HepG2 (cell line): ENCODE data around the gene KCNH6. TPM values are rescaled to one million over a fixed set of nuclear protein-coding genes. Genes with fewer than 3 reads are reported as not detected.

Experiments used
- BRCA1 ChIP-seq: sonication (generic); formaldehyde crosslinking; IDR thresholded peaks from 2 replicates; pipeline ENCODE4 v1.4.0; 2020; ENCODE audit warnings: missing genetic modification reagents
- CHCHD3 ChIP-seq: sonication (generic); formaldehyde crosslinking; IDR thresholded peaks from 2 replicates; pipeline ENCODE4 v1.8.0; 2022; ENCODE audit warnings: mild to moderate bottlenecking, missing genetic modification reagents, moderate library complexity
- FOXO1 ChIP-seq: sonication (generic); formaldehyde crosslinking; IDR thresholded peaks from 2 replicates; pipeline ENCODE4 v1.4.0; 2020; ENCODE audit warnings: missing genetic modification reagents
- NCOR1 ChIP-seq: fragments of 200-600 bp; sonication (generic); IDR thresholded peaks from 2 replicates; pipeline ENCODE4 v1.7.0; 2017; ENCODE audit warnings: antibody characterized with exemption, low read length, borderline replicate concordance
- PPARG ChIP-seq: conservative IDR thresholded peaks from 2 replicates; pipeline ENCODE4 v1.6.1; 2016; ENCODE audit warnings: missing biosample characterization, missing genetic modification reagents
- ZNF264 ChIP-seq: sonication (generic); formaldehyde crosslinking; IDR thresholded peaks from 2 replicates; pipeline ENCODE4 v1.4.0; 2020; ENCODE audit warnings: missing genetic modification reagents
- ZNF350 ChIP-seq: sonication (generic); formaldehyde crosslinking; IDR thresholded peaks from 2 replicates; pipeline ENCODE4 v1.4.0; 2020; ENCODE audit warnings: mild to moderate bottlenecking, low read depth, missing genetic modification reagents, borderline replicate concordance
- polyA plus RNA-seq, 8 experiments: library from polyadenylated mRNA; depleted of rRNA in 3 of 8; stranded (reverse) in 7 of 8; unstranded in 1 of 8; fragments of >200 nt; fragmentation: Illumina TruSeq in 4 of 8; extraction: Trizol in 4 of 8; gene quantifications; 2 replicates each; pipeline versions ENCODE4 v1.2.1 to v1.2.3, GENCODE V29; 2011 to 2016; ENCODE audit warnings: low read depth in 4 of 8, missing spikeins in 1 of 8, mixed read lengths in 1 of 8; ENCODE audit not compliant: insufficient read depth in 1 of 8
- total RNA-seq, 5 experiments: library from RNA; depleted of rRNA; stranded (reverse); fragments of >200 nt; fragmentation: Illumina TruSeq; extraction: Trizol; gene quantifications; 2 replicates each; pipeline ENCODE4 v1.2.3, GENCODE V29; 2016; ENCODE audit warnings: low read depth in 1 of 5
- TF ChIP-seq, protein P1 (sequence below): IDR thresholded peaks from 2 replicates; pipeline ENCODE4 v1.6.1; 2016; ENCODE audit warnings: missing compliant biosample characterization, missing genetic modification reagents, borderline replicate concordance
- TF ChIP-seq, protein P2 (sequence below): sonication (generic); formaldehyde crosslinking; IDR thresholded peaks from 2 replicates; pipeline ENCODE4 v1.4.0; 2020; ENCODE audit warnings: missing genetic modification reagents, borderline replicate concordance
- TF ChIP-seq, protein P3 (sequence below): fragments of 450-650 bp; IDR thresholded peaks from 2 replicates; pipeline ENCODE4 v1.6.1; 2017; ENCODE audit warnings: mild to moderate bottlenecking
- TF ChIP-seq, protein P4 (sequence below): sonication (generic); formaldehyde crosslinking; IDR thresholded peaks from 2 replicates; pipeline ENCODE4 v1.8.1; 2023; ENCODE audit warnings: mild to moderate bottlenecking, missing genetic modification reagents
- TF ChIP-seq, protein P5 (sequence below): sonication (generic); formaldehyde crosslinking; IDR thresholded peaks from 2 replicates; pipeline ENCODE4 v1.8.0; 2023; ENCODE audit warnings: mild to moderate bottlenecking, missing genetic modification reagents
- TF ChIP-seq, protein P6 (sequence below): sonication (generic); formaldehyde crosslinking; IDR thresholded peaks from 2 replicates; pipeline ENCODE4 v1.4.0; 2020; ENCODE audit warnings: missing genetic modification reagents, borderline replicate concordance

The KCNH6 gene
- total and polyA plus RNA-seq, 2 of the 13 experiments (the other 11 are each of a cell fraction or from before 2014, with no cell fraction given) = 0.05 to 0.18 TPM

DNA sequence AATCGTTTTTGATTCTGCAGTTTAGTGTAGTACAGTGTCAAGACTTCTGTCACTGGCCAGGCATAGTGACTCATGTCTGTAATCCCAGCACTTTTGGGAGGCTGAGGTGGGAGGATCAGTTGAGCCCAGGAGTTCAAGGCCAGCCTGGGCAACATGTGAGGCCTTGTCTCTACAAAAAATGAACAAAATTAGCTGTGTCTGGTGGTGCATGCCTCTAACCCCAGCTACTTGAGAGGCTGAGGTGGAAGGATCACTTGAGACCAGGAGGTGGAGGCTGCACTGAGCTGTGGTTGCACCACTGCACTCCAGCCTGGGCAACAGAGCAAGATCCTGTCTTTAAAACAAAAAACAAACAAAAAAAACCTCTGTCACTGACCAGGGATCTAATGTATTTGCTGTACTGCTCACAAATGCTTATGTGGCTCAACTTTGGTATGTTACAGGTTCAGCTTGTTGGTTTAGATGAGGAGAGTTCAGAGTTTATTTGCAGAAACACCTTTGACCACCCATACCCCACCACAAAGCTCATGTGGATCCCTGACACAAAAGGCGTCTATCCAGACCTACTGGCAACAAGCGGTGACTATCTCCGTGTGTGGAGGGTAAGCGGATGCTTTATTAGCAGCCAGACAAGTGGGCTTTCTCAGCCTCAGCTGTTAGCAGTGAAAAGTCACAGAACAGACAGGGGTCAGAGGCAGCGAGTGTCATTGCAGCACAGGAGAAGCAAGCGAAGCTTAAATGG, 55.0 kb downstream of the KCNH6 start (continued):
- TF ChIP-seq, protein P1, sequence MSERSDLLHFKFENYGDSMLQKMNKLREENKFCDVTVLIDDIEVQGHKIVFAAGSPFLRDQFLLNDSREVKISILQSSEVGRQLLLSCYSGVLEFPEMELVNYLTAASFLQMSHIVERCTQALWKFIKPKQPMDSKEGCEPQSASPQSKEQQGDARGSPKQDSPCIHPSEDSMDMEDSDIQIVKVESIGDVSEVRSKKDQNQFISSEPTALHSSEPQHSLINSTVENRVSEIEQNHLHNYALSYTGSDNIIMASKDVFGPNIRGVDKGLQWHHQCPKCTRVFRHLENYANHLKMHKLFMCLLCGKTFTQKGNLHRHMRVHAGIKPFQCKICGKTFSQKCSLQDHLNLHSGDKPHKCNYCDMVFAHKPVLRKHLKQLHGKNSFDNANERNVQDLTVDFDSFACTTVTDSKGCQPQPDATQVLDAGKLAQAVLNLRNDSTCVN = peak; percentile 61; the same call in 1 of the 2 replicates
- TF ChIP-seq ZNF264 (peak; percentile 61; the same call in 1 of the 2 replicates), FOXO1 (CRISPR knock-in tag) (peak; percentile 79), ZNF350 (CRISPR knock-in tag) (peak; percentile 53; the same call in 1 of the 2 replicates), CHCHD3 (no peak), NCOR1 (peak; percentile 61; the same call in 1 of the 2 replicates), BRCA1 (CRISPR knock-in tag) (no peak), PPARG (CRISPR knock-in tag) (peak; percentile 72)
- TF ChIP-seq, protein P2, sequence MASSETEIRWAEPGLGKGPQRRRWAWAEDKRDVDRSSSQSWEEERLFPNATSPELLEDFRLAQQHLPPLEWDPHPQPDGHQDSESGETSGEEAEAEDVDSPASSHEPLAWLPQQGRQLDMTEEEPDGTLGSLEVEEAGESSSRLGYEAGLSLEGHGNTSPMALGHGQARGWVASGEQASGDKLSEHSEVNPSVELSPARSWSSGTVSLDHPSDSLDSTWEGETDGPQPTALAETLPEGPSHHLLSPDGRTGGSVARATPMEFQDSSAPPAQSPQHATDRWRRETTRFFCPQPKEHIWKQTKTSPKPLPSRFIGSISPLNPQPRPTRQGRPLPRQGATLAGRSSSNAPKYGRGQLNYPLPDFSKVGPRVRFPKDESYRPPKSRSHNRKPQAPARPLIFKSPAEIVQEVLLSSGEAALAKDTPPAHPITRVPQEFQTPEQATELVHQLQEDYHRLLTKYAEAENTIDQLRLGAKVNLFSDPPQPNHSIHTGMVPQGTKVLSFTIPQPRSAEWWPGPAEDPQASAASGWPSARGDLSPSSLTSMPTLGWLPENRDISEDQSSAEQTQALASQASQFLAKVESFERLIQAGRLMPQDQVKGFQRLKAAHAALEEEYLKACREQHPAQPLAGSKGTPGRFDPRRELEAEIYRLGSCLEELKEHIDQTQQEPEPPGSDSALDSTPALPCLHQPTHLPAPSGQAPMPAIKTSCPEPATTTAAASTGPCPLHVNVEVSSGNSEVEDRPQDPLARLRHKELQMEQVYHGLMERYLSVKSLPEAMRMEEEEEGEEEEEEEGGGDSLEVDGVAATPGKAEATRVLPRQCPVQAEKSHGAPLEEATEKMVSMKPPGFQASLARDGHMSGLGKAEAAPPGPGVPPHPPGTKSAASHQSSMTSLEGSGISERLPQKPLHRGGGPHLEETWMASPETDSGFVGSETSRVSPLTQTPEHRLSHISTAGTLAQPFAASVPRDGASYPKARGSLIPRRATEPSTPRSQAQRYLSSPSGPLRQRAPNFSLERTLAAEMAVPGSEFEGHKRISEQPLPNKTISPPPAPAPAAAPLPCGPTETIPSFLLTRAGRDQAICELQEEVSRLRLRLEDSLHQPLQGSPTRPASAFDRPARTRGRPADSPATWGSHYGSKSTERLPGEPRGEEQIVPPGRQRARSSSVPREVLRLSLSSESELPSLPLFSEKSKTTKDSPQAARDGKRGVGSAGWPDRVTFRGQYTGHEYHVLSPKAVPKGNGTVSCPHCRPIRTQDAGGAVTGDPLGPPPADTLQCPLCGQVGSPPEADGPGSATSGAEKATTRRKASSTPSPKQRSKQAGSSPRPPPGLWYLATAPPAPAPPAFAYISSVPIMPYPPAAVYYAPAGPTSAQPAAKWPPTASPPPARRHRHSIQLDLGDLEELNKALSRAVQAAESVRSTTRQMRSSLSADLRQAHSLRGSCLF (CRISPR knock-in tag) = no peak
- TF ChIP-seq, protein P3, sequence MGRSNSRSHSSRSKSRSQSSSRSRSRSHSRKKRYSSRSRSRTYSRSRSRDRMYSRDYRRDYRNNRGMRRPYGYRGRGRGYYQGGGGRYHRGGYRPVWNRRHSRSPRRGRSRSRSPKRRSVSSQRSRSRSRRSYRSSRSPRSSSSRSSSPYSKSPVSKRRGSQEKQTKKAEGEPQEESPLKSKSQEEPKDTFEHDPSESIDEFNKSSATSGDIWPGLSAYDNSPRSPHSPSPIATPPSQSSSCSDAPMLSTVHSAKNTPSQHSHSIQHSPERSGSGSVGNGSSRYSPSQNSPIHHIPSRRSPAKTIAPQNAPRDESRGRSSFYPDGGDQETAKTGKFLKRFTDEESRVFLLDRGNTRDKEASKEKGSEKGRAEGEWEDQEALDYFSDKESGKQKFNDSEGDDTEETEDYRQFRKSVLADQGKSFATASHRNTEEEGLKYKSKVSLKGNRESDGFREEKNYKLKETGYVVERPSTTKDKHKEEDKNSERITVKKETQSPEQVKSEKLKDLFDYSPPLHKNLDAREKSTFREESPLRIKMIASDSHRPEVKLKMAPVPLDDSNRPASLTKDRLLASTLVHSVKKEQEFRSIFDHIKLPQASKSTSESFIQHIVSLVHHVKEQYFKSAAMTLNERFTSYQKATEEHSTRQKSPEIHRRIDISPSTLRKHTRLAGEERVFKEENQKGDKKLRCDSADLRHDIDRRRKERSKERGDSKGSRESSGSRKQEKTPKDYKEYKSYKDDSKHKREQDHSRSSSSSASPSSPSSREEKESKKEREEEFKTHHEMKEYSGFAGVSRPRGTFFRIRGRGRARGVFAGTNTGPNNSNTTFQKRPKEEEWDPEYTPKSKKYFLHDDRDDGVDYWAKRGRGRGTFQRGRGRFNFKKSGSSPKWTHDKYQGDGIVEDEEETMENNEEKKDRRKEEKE = no peak
- TF ChIP-seq, protein P4, sequence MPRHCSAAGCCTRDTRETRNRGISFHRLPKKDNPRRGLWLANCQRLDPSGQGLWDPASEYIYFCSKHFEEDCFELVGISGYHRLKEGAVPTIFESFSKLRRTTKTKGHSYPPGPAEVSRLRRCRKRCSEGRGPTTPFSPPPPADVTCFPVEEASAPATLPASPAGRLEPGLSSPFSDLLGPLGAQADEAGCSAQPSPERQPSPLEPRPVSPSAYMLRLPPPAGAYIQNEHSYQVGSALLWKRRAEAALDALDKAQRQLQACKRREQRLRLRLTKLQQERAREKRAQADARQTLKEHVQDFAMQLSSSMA (CRISPR knock-in tag) = no peak
- TF ChIP-seq, protein P5, sequence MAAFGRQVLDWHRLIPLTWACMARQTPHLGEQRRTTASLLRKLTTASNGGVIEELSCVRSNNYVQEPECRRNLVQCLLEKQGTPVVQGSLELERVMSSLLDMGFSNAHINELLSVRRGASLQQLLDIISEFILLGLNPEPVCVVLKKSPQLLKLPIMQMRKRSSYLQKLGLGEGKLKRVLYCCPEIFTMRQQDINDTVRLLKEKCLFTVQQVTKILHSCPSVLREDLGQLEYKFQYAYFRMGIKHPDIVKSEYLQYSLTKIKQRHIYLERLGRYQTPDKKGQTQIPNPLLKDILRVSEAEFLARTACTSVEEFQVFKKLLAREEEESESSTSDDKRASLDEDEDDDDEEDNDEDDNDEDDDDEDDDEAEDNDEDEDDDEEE (CRISPR knock-in tag) = 0 out of 2 replicates have a peak, but pooled peaks have one; percentile 28
- TF ChIP-seq, protein P6, sequence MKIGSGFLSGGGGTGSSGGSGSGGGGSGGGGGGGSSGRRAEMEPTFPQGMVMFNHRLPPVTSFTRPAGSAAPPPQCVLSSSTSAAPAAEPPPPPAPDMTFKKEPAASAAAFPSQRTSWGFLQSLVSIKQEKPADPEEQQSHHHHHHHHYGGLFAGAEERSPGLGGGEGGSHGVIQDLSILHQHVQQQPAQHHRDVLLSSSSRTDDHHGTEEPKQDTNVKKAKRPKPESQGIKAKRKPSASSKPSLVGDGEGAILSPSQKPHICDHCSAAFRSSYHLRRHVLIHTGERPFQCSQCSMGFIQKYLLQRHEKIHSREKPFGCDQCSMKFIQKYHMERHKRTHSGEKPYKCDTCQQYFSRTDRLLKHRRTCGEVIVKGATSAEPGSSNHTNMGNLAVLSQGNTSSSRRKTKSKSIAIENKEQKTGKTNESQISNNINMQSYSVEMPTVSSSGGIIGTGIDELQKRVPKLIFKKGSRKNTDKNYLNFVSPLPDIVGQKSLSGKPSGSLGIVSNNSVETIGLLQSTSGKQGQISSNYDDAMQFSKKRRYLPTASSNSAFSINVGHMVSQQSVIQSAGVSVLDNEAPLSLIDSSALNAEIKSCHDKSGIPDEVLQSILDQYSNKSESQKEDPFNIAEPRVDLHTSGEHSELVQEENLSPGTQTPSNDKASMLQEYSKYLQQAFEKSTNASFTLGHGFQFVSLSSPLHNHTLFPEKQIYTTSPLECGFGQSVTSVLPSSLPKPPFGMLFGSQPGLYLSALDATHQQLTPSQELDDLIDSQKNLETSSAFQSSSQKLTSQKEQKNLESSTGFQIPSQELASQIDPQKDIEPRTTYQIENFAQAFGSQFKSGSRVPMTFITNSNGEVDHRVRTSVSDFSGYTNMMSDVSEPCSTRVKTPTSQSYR = peak; percentile 64; the same call in 1 of the 2 replicates
